GM21381 (cell line): ENCODE measurements around the gene AKT3.
A peak's percentile ranks its signal among the peaks of the same experiment; 100 is the strongest.

Experiments used
- ATAC-seq: cut with Tn5 transposase; IDR thresholded peaks from one replicate; pipeline ENCODE4 v1.9.1; 2021; ENCODE audit warnings: mild to moderate bottlenecking, moderate library complexity; ENCODE audit not compliant: unreplicated experiment

Gene AKT3

GRCh38 chr1:243520831-243521230 is 329.2 kb downstream of the AKT3 start:
- ATAC-seq = no peak

GRCh38 chr1:243514927-243515326 is 335.1 kb downstream of the AKT3 start:
- no peak for ATAC-seq

- ATAC-seq = no peak
Measured at GRCh38 chr1:243513726-243514491, 336.1 kb downstream of the AKT3 start.

GRCh38 chr1:243510928-243511327 is 339.1 kb downstream of the AKT3 start:
- ATAC-seq = no peak

- ATAC-seq = no peak
Measured at GRCh38 chr1:243508943-243509342, 341.1 kb downstream of the AKT3 start.

GRCh38 chr1:243508303-243508713 is 341.7 kb downstream of the AKT3 start:
- ATAC-seq = peak; percentile 73

GRCh38 chr1:243507672-243508302 is 342.3 kb downstream of the AKT3 start:
- ATAC-seq = no peak

GRCh38 chr1:243507001-243507671 is 342.9 kb downstream of the AKT3 start:
- ATAC-seq = no peak

- peak; percentile 43 for ATAC-seq
Measured at GRCh38 chr1:243505986-243506689, 343.9 kb downstream of the AKT3 start.

- no peak for ATAC-seq
Measured at GRCh38 chr1:243503155-243503554, 346.9 kb downstream of the AKT3 start.

- no peak for ATAC-seq
Measured at GRCh38 chr1:243501002-243501401, 349.0 kb downstream of the AKT3 start.

- no peak for ATAC-seq
Measured at GRCh38 chr1:243500512-243500911, 349.5 kb downstream of the AKT3 start.

- ATAC-seq = no peak
Measured at GRCh38 chr1:243499711-243500110, 350.3 kb downstream of the AKT3 start.

- ATAC-seq = no peak
Measured at GRCh38 chr1:243499248-243499647, 350.8 kb downstream of the AKT3 start.

- ATAC-seq = no peak
Measured at GRCh38 chr1:243497939-243498681, 351.9 kb downstream of the AKT3 start.

- no peak for ATAC-seq
Measured at GRCh38 chr1:243496806-243497205, 353.2 kb downstream of the AKT3 start.

GRCh38 chr1:243496187-243496646 is 353.8 kb downstream of the AKT3 start:
- ATAC-seq = no peak

GRCh38 chr1:243495442-243496186 is 354.4 kb downstream of the AKT3 start:
- ATAC-seq = no peak

GRCh38 chr1:243494741-243495431 is 355.2 kb downstream of the AKT3 start:
- no peak for ATAC-seq
